Stomach smooth muscle (tissue), 2 donors: ENCODE results near the gene IL2RA.

ENCODE experiments used
- H3K27ac ChIP-seq: one replicate; pipeline ENCODE4 v1.7.0; 2013; ENCODE audit warnings: mild to moderate bottlenecking, low read length, inconsistent platforms
- H3K27me3 ChIP-seq, 2 donors: one replicate each; pipeline ENCODE4 v1.7.0; 2013; ENCODE audit warnings: low read length in 2 of 2; ENCODE audit not compliant: insufficient read depth in 2 of 2, control insufficient read depth in 1 of 2
- H3K36me3 ChIP-seq, 2 donors: one replicate each; pipeline ENCODE4 v1.7.0; 2013; ENCODE audit warnings: low read length in 2 of 2; ENCODE audit not compliant: control insufficient read depth in 2 of 2, insufficient read depth in 2 of 2
- H3K4me1 ChIP-seq: one replicate; pipeline ENCODE4 v1.7.0; 2013; ENCODE audit warnings: low read length; ENCODE audit not compliant: control insufficient read depth, insufficient read depth
- H3K4me3 ChIP-seq, 2 donors: one replicate each; pipeline ENCODE4 v1.7.0; 2013; ENCODE audit warnings: low read length in 2 of 2
- H3K9ac ChIP-seq, 2 donors: one replicate each; pipeline ENCODE4 v1.7.0; 2013; ENCODE audit warnings: low read length in 2 of 2, mild to moderate bottlenecking in 1 of 2
- H3K9me3 ChIP-seq, 2 donors: one replicate each; pipeline ENCODE4 v1.7.0; 2013; ENCODE audit warnings: low read length in 2 of 2; ENCODE audit not compliant: control insufficient read depth in 2 of 2
- donor health status: healthy.
- donor health status: Pancreatic carcinoma.

Gene IL2RA

GRCh38 chr10:6097063-6097462 is 34.9 kb upstream of the IL2RA start:
- no peak overlapping the region for H3K4me3 ChIP-seq
- no peaks in the 10 kb centered on the region for H3K27me3 ChIP-seq
- H3K36me3 ChIP-seq, result peaks cover 15 to 17% of the 10 kb centered on the region in 2 donors
- H3K27ac ChIP-seq, result no peak overlapping the region
- no peaks in the 10 kb centered on the region for H3K9me3 ChIP-seq
- no peaks in the 10 kb centered on the region for H3K4me1 ChIP-seq
- no peak overlapping the region for H3K9ac ChIP-seq

DNA sequence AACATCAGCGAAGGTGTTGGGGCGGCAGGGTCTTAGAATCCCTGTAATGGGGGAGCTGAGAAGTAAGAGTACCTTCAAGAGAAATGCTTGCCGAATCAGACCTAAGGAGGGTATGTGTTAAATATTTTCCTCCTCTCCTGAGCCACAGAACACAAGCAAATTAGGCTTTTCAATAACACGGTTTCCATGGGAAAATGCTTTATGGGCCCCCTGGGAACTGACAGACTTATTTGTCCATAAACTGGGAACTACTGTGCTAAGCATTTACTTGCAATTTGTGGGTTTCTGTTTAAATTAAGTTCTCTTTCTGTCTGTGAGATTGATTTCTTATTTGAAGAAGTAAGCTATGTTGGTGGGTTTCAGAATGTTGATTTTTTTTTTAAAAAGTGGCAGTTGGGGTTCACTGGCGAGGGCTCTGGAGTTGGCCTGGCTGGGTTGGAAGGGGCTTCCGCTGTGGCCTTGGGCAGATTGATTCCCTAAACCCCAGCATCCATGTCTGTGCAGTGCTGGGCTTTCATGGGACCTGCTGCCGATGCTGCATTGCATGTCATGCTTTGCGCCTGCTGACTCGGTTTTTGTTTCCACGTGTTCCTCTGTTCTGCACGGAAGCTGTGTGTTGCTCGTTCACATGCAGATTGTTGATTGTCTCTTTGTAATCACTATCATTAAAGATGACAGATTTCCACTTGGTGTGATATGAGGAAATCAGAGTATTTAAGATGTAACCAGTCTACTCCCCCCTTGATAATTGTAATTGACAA is 33.8 kb upstream of the IL2RA start:
- Histone ChIP-seq H3K27ac (no peak overlapping the region), H3K9ac (no peak overlapping the region), H3K9me3 (no peaks in the 10 kb centered on the region), H3K27me3 (no peaks in the 10 kb centered on the region), H3K4me1 (peaks cover 4% of the 10 kb centered on the region), H3K4me3 (no peak overlapping the region), H3K36me3 (peaks cover 9 to 12% of the 10 kb centered on the region in 2 donors)

DNA sequence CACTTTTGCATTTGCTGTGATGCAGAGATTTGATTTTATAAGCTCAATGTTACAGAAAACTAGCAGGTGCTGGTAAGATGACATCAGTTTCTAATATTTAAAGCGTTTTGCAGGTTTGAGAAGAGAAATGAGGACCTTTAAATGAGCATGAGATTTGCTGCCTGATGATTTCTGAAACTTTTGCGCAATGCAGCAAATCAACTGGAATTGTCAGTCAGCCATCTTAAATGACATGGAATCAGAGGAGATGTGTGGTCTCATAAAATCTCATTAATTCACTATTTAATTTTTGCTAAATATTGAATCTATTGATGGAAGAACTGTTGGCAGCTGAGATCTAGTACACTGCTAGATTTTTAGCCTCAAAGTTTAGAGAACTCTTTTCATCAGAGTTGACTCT is 30.6 kb upstream of the IL2RA start:
- no peak overlapping the region for H3K27ac ChIP-seq
- peaks cover 19% of the 10 kb centered on the region for H3K4me1 ChIP-seq
- no peak overlapping the region for H3K9ac ChIP-seq
- H3K4me3 ChIP-seq, result no peak overlapping the region
- peaks cover 2 to 6% of the 10 kb centered on the region in 2 donors for H3K36me3 ChIP-seq
- H3K27me3 ChIP-seq, result no peaks in the 10 kb centered on the region
- no peaks in the 10 kb centered on the region for H3K9me3 ChIP-seq

GRCh38 chr10:6091630-6092029 is 29.5 kb upstream of the IL2RA start:
- no peaks in the 10 kb centered on the region for H3K36me3 ChIP-seq
- no peak overlapping the region for H3K9ac ChIP-seq
- no peaks in the 10 kb centered on the region for H3K9me3 ChIP-seq
- H3K27ac ChIP-seq, result no peak overlapping the region
- H3K4me1 ChIP-seq, result peaks cover 21% of the 10 kb centered on the region
- H3K4me3 ChIP-seq, result no peak overlapping the region
- no peaks in the 10 kb centered on the region for H3K27me3 ChIP-seq

- Histone ChIP-seq H3K4me1 (peaks cover 28% of the 10 kb centered on the region), H3K4me3 (peak overlapping the region; percentile 93 to 95), H3K9me3 (no peaks in the 10 kb centered on the region), H3K36me3 (no peaks in the 10 kb centered on the region), H3K27me3 (no peaks in the 10 kb centered on the region), H3K9ac (peak overlapping the region; percentile 84 to 91), H3K27ac (peak overlapping the region; percentile 24)
These were observed 27.4 kb upstream of the IL2RA start for GRCh38 chr10:6089334-6090219.

DNA sequence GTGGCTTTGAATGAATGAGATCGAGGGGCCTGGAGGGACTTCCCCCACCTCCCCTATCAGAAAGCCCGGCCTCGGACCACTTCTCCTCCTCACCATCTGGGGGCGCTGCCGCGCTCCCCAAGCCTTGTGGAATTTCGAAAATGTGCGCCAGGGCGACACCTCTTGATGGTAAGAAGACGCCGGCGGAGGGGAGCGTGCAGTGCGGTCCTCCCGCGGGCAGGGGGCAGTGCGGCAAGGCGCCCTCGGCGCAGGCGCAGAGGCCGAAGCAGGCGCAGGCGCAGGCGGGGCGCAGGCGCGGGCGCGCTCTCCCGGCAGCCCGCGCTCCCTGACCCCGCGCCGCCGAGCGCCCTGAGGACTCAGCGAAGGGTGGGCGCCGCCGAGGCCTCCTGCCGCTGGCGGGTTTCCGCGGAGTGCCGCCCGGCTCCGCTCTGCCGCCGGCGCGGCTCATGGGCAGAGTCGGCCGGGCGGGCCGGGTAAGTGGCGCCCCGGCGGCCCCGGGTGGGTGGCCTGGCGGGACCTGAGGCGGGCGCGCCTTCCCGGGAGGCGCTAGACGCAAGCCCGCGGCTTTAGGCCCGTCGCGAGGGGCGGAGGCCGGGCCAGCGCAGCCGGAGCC is 26.7 kb upstream of the IL2RA start, which contains the start of gene RBM17:
TSS of gene RBM17 (plus strand) at position 314 of the 613 bp plus-strand sequence. CDS start 8,032 bp downstream, outside the sequence.
- Histone ChIP-seq H3K4me1 (peaks cover 28% of the 10 kb centered on the region), H3K9me3 (no peaks in the 10 kb centered on the region), H3K36me3 (no peaks in the 10 kb centered on the region), H3K27ac (peak within 1 kb of the TSS; percentile 24), H3K9ac (peak within 1 kb of the TSS; percentile 84 to 91), H3K4me3 (peak within 1 kb of the TSS; percentile 93 to 95), H3K27me3 (no peaks in the 10 kb centered on the region)

DNA sequence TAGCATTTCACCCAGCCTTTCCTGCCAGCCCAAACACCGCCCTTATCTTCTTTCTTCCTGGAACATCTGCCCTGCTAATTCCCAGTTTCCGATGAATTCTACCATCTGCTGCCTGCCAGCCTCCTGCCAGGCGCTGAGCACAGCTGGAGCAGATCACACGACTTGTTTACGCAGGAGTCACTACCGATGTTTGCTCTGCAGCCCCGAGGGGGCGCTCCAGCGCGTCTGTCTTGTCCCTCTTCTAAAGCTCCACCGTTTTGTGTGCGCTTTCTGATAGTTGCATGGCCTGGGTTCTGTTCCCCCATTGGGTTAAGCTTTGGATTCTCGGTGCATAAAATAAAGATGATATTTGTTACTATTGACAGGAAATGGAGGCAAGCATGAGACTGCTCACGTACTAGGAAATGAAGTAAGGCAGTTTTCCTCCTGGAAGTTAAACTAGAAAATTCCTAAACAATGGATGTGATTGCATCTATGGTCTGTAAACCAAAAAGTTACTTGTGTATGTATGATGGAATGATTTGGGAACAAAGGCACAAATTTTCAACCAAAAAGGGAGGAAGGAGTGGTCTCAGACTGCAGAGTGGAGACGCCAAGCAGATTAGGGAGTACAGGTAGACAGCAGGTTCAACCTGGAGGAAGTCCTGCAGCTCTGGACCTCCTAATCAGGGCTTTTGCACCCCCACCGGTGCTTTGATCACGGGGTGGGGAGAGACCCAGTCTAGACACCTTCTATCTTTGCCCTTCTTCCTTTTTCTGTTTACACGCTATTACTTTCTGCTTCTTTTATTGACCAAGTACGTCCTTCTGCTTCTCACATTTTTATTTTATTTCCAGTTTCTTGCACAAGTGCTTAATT is 24.4 kb upstream of the IL2RA start:
- Histone ChIP-seq H3K27ac (no peak overlapping the region), H3K27me3 (peaks cover 3 to 5% of the 10 kb centered on the region in 2 donors), H3K36me3 (no peaks in the 10 kb centered on the region), H3K9me3 (no peaks in the 10 kb centered on the region), H3K4me3 (peak overlapping the region; percentile 37 to 55), H3K4me1 (peaks cover 32% of the 10 kb centered on the region), H3K9ac (peak overlapping the region in 1 of 2 donors; percentile 34)

- no peak overlapping the region for H3K9ac ChIP-seq
- no peak overlapping the region for H3K27ac ChIP-seq
- H3K9me3 ChIP-seq, result no peaks in the 10 kb centered on the region
- H3K36me3 ChIP-seq, result no peaks in the 10 kb centered on the region
- H3K27me3 ChIP-seq, result peaks cover 3 to 5% of the 10 kb centered on the region in 2 donors
- H3K4me1 ChIP-seq, result peaks cover 12% of the 10 kb centered on the region
- no peak overlapping the region for H3K4me3 ChIP-seq
These were observed 21.6 kb upstream of the IL2RA start for GRCh38 chr10:6083523-6084475.
